ENCODE measurements around the gene PARN. TPM values are rescaled to one million over a fixed set of nuclear protein-coding genes. Genes with fewer than 3 reads are reported as not detected.

Gene PARN
- total and polyA plus RNA-seq, 2 of the 8 experiments (the other 6 are each of a cell fraction or from before 2014, with no cell fraction given), result 24.5 to 44.6 TPM

DNA sequence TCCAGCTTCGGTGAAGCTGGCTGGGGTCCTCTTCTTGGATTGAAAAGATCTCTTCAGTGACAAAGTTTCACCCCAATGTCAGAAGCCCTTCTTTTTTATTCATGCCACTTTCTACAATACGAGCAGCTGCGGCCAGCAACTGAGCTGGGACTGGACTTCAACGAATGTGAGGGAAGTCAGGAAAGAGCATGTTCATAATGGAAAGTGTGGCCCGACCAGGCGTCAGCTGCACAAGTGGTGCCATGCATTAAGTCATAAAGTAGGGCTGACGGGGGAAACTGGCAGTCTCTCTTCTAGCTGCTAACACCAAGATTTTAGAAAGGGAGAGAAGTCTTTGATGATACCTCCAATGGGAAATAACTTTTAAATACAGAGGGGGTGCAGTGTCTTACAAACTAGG is 192.6 kb downstream of the PARN start:
- H3K79me2 ChIP-seq (ENCODE audit: control insufficient read depth in 1 of 2, insufficient read depth in 2 of 2, low read length in 2 of 2), result no peaks in the 10 kb centered on the region
- H3K4me1 ChIP-seq (replicated peaks in 1 of 4; ENCODE audit: control insufficient read depth in 3 of 4, insufficient read depth in 4 of 4, low read length in 3 of 4), result no peaks in the 10 kb centered on the region; a peak in 1 of 7 replicates
- no peaks in the 10 kb centered on the region for H3K9me3 ChIP-seq (ENCODE audit: insufficient read depth in 2 of 2, low read depth in 1 of 2, low read length in 1 of 2)
- H4K5ac ChIP-seq (ENCODE audit: insufficient read length, low read depth, low read length), result no peak overlapping the region
- TF ChIP-seq PHF8 (conservative IDR thresholded peaks at IDR 0.05; ENCODE audit: low read depth, low read length), result no peak
- no peak for TF ChIP-seq EP300 (IDR thresholded peaks at IDR 0.05; ENCODE audit: borderline replicate concordance in 1 of 2, low read depth in 2 of 2, low read length in 2 of 2)
- TF ChIP-seq TBP (IDR thresholded peaks at IDR 0.05; ENCODE audit: low read depth, low read length), result no peak
- TF ChIP-seq TEAD4 (IDR thresholded peaks at IDR 0.05; ENCODE audit: low read depth, low read length), result no peak
- H4K20me1 ChIP-seq (replicated peaks in 1 of 2; ENCODE audit: control insufficient read depth in 1 of 2, insufficient read depth in 2 of 2, low read length in 2 of 2), result no peaks in the 10 kb centered on the region
- no peak for DNase-seq (ENCODE audit: low read depth in 1 of 2, low spot score in 2 of 2)
- H3K79me1 ChIP-seq (ENCODE audit: low read depth, low read length), result no peaks in the 10 kb centered on the region
- H3K27me3 ChIP-seq (replicated peaks in 1 of 4; ENCODE audit: control insufficient read depth in 3 of 4, extremely low read depth in 1 of 4, insufficient read depth in 3 of 4, low read length in 3 of 4), result no peaks in the 10 kb centered on the region
- FAIRE-seq, result no peak
- H2BK20ac ChIP-seq (ENCODE audit: low read length), result no peak overlapping the region
- WGBS, 2 experiments (ENCODE audit: extremely low coverage in 1 of 2, insufficient coverage in 1 of 2, insufficient read length in 1 of 2, insufficient replicate concordance in 2 of 2, low coverage in 1 of 2, low lambda C conversion rate in 2 of 2, missing lambda C conversion rate in 1 of 2), result 91% methylated on average over 7 of the region's 7 CpGs; no CpG with 5 or more reads in 1 of the 2 experiments
- no peak overlapping the region for H2BK15ac ChIP-seq (ENCODE audit: low read length)
- no peak overlapping the region for H3K23ac ChIP-seq (ENCODE audit: insufficient read length)
- no peak overlapping the region for H2BK12ac ChIP-seq (ENCODE audit: low read depth, low read length)
- 0 out of 2 replicates have a peak, but pooled peaks cover 2% of the 10 kb centered on the region for H3K23me2 ChIP-seq (ENCODE audit: low read depth, low read length)
- POLR2A ChIA-PET (ENCODE audit: partially characterized antibody), result no interaction called here
- H3K4me3 ChIP-seq (ENCODE audit: extremely low read depth in 1 of 4, insufficient read depth in 2 of 4, low read depth in 3 of 4, low read length in 4 of 4), result no peak overlapping the region
- H3K56ac ChIP-seq (replicated peaks; ENCODE audit: insufficient read length, low read depth, low read length), result no peak overlapping the region
- peaks cover 0 to 3% (median 1%) of the 10 kb centered on the region in 4 experiments; a peak in 2 of 8 replicates for H3K36me3 ChIP-seq (ENCODE audit: control insufficient read depth in 2 of 4, insufficient read depth in 4 of 4, low read length in 3 of 4)
- H2BK5ac ChIP-seq (ENCODE audit: low read depth, low read length), result no peak overlapping the region
- CTCF ChIA-PET (ENCODE audit: partially characterized antibody), result no interaction called here
- H2AFZ ChIP-seq (ENCODE audit: low read length), result no peak overlapping the region
- no peak overlapping the region for H3K4me2 ChIP-seq (ENCODE audit: insufficient read depth in 1 of 2, low read depth in 2 of 2, low read length in 2 of 2)
- H4K91ac ChIP-seq (replicated peaks; ENCODE audit: insufficient read length, low read length), result no peak overlapping the region
- H3K27ac ChIP-seq (ENCODE audit: low read depth, low read length), result no peak overlapping the region
- H3K18ac ChIP-seq (ENCODE audit: extremely low read depth, low read length), result no peak overlapping the region
- H3K4ac ChIP-seq (replicated peaks; ENCODE audit: insufficient read length, low read depth, low read length), result no peak overlapping the region
- H4K8ac ChIP-seq (ENCODE audit: extremely low read depth, insufficient read depth, low read length), result no peak overlapping the region
- no peak overlapping the region for H2BK120ac ChIP-seq (replicated peaks; ENCODE audit: low read depth, low read length)
- H2AK5ac ChIP-seq (ENCODE audit: low read depth, low read length), result no peak overlapping the region
- H3K14ac ChIP-seq (ENCODE audit: insufficient read length), result no peak overlapping the region
- H3K9ac ChIP-seq (replicated peaks in 1 of 4; ENCODE audit: extremely low read depth in 1 of 4, low read depth in 3 of 4, low read length in 3 of 4), result no peak overlapping the region
